H4 (cell line): ENCODE data around the gene CCR9. TPM values are rescaled to one million over a fixed set of nuclear protein-coding genes. Genes with fewer than 3 reads are reported as not detected.
"Not testable (repeated sequence)": the region's sequence is repeated elsewhere in the genome, so short reads cannot be mapped to it uniquely, and the experiment has no call there.

Experiments used
- DNase-seq: peaks from one replicate; pipeline ENCODE4 v3.0.0-alpha.2; 2015; ENCODE audit warnings: low spot score
- total RNA-seq: library from RNA; depleted of rRNA; stranded (reverse); fragments of >200 nt; shearing (Covaris generic); gene quantifications from 2 replicates; pipeline ENCODE4 v1.2.3, GENCODE V29; 2014; rRNA removed

The CCR9 gene, protein sequence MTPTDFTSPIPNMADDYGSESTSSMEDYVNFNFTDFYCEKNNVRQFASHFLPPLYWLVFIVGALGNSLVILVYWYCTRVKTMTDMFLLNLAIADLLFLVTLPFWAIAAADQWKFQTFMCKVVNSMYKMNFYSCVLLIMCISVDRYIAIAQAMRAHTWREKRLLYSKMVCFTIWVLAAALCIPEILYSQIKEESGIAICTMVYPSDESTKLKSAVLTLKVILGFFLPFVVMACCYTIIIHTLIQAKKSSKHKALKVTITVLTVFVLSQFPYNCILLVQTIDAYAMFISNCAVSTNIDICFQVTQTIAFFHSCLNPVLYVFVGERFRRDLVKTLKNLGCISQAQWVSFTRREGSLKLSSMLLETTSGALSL
- not detected in 2 replicates for total RNA-seq

DNA sequence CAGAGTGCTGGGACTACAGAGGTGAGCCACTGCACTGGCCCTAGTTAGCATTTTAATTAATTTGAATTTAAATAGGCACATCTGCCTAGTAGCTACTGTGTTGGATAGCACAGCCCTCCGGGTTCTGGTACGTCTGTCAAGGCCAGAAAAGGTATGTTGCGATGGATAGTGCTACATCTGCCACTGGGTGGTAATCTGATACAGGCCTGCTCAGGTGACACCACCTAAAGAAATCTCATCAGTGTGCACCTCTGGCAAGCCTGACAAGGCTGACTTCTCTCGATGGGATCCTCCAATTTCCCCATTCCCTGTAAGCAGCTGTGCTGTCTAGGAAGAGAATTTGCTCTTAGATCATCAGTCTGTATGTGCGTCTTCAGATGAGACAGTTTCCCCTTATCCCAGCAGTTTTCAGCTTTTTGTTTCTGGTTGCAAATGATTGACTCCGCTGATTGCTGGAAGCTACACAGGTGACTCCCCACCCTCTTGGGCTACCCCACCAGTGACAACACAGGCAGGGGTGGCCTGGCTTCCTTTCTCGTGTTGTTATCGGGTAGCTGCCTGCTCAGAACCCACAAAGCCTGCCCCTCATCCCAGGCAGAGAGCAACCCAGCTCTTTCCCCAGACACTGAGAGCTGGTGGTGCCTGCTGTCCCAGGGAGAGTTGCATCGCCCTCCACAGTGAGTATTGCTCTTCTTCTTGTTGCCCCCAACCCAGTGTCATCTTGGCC, at the start of gene CCR9:
Gene CCR9, plus strand, starts transcription at position 565 of the 727 bp plus-strand sequence. CDS start 8,391 bp downstream, outside the sequence.
- DNase-seq = no peak

DNA sequence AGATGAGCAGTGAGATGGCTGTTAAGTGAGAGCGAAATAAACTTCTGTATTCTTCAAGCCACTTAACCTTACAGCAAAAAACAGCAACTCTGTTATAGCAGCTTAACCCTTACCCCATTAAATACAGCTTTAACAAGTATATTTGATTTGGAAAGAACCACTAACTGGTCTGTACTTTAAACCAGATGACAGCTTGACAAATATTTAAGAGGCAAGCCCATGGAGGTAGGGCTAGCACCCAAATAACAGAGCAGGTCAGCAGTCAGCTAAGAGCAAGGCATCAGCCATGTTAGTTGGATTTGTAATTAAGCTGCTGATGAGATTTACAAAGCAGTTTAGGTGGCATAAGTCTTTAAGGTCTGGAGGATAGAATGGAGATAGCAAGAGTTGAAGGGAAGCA, 47.9 kb upstream of the CCR9 start:
- DNase-seq = no peak

DNA sequence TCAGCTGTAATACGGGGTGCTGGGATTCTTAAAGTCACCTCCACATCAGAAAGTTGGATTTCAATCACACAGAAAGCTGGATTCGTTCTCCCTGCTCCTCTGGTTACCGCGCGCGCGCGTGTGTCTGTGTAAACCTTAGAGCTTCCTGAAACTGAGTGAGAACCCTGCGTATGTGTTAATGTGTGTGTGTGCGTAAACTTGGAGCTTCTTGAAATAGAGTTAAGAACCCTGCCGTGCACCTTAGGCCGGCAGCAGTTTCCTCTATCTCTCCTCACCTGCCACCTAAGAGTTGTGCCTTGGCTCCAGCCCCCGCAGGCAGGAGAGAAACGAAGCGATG, 45.0 kb upstream of the CCR9 start:
- DNase-seq = no peak

DNA sequence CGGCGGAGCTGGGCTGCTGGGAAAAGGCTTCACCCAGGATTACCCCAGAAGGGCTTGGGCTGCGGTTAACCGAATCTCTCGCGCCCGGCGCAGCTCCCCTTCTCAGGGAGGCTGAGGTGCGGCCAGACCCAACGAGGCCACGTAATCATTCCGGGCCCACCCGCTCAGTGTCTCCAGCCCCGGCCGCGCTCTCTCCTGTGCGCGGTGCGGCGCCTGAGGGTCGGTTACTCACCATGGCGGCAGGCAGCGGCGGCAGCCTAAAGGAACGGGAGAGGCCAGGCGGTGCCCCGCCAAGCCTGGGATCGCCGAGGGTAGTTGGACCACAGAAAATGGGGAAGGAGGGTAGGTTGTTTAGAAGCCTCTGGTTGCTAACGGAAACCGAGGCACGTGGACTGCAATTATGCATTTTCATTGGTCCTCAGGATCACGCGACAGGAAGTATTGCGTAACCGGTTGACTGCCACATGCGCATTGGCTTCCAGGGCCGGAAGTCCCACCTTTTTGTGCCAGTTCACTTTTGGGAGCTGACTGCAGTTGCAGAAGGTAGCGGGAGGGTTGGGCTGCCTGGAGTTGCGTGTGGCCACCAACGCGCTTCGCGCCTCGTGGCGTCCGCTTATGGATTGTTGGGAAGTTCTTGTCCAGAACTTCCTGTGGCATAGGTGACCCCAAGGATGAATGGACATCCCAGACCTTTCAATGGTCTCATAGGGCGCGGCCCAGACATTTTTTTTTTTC, 44.4 kb upstream of the CCR9 start, which contains the start of gene LZTFL1:
Gene LZTFL1, minus strand, starts transcription at position 363 of the 735 bp plus-strand sequence. Its CDS starts 128 bp downstream, at position 235.
- peak; percentile 94 for DNase-seq

DNA sequence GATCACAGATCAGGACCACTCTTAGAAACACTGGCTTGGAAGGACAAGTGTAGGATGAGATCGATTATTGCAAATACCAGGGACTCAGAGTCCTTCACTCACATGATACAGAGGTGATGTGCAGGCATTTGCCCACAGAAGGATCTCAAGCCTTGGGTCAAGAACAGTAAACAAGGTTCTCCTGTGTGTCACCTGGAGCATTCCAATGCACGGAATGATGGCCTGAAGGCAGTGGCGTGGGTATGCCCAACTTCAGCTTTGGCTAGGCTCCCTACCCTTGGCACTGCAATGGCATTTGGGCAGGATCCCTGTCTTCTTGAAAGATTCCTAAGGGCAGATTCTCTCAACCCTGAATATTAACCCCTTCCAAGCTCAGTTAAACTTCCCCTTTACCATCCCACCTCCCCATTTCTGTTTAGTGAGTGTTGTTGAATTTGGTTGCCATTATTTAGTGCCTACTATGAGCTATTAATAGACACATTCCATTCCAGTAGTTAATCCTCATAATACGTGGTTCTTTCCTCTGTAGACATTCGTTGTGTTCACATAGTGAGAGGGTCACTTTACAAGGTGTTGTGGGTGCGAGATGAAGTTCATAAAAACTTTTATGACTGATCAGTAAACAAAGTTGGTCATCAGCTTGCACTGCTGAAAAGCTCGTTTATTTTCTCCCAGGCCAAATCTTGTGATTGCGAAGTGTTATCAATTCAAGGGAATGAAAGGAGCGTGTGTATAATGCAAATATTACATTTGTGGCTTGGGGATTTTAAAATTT, 43.3 kb upstream of the CCR9 start:
- DNase-seq = no peak

DNA sequence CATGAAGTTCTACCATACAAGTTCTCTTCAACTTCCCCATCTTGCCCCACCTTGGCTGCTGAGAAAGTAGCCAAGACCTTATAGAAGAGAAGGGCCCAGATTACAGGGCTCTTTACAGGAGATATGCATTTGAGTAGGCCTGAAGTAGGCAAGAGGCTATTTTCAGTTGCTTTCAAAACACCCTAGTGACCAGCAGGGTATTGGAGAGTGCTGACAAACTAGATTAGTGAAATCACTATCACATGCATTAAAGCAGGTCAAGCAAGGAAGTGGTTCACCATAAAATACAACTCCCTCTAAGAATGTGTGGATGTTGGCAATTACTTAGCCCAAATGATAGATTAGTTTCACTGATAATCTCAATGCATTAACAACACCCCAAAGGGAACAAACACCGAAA, 41.7 kb upstream of the CCR9 start:
- DNase-seq = no peak

DNA sequence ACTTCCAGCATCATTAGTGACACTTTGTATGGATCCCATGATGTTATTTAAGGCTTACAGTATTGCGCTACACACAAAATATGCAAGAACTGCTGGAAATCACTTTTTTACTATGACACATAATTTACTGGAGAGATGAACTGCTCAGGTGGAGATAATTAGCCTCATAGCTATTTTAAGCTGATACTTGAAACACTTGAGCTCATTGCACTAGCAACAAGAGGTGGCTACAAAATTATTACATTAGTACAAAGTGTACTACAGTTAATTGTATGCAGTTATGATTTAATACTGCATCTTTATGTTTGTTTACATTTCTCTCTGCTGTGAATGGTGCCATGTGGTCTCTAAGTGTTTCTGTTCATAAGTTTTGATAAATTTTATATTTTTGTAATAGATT, 38.0 kb upstream of the CCR9 start:
- DNase-seq = no peak

DNA sequence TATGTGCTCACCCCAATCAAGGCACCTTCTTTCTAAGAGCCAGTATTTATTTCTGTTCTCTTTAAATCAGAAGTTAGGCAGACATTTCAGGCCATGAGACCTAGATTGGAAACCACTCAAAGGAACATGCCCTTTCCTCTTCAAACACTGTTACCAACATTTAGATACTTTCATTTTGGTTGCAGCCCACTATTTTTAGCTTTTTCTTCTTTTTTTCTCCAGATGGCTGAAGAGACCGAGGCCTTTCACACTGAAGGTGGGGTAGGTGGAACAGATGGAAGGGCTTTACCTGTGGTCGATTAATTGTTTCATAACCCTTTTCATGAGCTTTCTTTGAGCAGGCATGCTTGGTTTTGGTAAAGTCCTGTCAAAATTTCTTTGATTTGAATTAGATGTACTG, 33.5 kb upstream of the CCR9 start:
- DNase-seq = no peak

DNA sequence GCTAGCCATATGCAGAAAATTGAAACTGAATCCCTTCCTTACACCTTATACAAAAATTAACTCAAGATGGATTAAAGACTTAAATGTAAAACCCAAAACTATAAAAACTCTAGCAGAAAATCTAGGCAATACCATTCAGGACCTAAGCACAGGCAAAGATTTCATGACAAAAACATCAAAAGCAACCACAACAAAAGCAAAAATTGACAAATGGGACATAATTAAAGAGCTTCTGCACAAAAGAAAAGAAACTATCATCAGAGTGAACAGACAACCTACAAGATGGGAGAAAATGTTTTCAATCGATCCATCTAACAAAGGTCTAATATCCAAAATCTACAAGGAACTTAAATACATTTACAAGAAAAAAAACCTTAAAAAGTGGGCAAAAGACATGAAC, 30.0 kb upstream of the CCR9 start:
- not testable (repeated sequence) for DNase-seq

DNA sequence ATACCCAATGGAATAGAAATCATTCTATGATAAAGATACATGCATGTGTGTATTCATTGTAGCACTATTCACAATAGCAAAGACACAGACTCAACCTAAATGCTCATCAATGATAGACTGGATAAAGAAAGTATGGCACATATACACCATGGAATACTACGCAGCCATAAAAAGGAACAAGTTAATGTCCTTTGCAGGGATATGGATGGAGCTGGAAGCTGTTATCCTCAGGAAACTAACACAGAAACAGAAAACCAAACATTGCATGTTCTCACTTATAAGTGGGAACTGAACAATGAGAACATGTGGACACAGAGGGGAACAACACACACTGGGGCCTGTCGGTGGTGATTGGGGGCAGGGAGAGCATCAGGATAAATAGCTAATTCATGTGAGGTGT, 29.3 kb upstream of the CCR9 start:
- DNase-seq = not testable (repeated sequence)

DNA sequence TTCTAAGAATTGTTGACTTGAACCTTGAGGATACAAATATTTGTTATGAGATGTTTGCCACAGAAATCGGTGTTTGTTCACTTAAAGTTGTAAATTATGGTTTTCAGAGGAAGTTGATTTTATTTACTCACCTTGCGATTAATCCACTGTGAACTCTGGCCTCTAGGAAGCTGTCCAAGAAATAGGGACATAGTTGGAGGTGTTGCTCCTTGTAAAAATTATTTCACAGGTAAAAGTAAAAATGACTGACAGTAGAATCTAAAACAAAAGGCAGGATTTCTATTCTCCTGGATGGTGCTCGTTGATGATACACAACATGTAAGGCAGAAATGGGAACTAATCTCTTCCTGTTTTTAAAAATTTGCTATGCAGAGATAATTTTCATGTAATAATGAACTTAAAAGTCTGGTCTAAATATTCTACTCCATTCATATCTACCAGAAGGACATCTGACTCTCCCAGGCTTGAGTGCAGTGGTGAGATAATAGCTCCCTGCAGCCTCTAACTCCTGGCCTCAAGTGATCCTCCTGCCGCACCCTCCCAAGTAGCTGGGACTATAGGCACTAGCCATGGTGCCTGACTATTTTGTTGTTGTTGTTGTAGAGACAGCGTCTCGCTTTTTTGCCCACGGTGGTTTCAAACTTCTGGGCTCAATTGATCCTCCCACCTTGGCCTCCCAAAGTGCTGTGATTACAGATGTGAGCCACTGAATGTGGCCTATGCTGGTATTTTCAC, 27.4 kb upstream of the CCR9 start:
- no peak for DNase-seq

DNA sequence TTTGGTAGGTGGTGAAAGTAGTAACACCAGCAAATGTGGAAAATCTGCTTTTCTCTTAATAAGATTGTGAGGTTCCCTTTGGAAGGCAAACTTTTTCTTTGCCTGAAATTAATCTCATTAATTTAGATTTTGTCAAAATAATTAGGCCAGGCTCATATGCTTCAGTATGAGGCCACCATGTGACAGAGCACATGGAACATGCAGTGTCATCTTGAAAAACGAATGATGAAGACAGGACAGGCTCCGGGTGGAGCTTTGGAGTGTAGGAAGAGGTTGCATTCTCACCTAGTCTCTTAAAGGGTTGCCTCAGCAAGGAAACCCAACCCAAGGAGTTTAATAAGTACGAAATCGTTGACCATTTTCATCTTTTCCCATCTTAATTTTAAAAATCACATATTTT, 25.9 kb upstream of the CCR9 start:
- DNase-seq = no peak

DNA sequence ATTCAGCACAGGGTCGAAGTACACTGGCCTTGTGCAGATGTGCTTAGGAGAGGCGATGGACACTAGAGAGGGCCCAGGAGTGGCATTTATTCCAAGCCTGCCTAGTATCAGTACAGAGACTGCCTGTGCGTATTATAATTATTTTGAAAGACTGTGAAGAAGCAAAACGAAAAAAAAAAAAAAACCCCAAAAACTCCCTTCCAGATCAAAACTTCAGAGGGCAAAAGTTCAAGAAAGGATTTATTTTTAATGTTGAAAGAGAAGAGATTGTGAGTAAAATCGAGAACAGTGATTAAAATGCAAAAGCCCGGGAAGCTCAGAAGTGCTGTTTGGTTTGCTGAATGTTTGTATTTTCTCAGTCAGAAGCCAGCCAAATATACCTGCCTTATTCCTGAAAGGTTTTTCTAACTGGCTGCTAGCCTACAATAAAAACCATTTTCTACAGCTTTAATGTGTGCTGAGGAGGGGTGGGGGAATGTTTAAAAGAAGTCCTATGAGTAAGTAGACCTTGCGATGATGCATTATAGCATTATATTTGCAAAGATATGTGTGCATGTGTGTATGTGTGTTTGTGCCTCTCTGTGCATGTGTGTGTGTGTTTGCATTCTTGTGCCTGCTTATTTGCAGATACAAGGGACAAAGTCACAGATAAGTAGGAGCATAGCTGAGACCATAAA, 25.2 kb upstream of the CCR9 start:
- DNase-seq = no peak

DNA sequence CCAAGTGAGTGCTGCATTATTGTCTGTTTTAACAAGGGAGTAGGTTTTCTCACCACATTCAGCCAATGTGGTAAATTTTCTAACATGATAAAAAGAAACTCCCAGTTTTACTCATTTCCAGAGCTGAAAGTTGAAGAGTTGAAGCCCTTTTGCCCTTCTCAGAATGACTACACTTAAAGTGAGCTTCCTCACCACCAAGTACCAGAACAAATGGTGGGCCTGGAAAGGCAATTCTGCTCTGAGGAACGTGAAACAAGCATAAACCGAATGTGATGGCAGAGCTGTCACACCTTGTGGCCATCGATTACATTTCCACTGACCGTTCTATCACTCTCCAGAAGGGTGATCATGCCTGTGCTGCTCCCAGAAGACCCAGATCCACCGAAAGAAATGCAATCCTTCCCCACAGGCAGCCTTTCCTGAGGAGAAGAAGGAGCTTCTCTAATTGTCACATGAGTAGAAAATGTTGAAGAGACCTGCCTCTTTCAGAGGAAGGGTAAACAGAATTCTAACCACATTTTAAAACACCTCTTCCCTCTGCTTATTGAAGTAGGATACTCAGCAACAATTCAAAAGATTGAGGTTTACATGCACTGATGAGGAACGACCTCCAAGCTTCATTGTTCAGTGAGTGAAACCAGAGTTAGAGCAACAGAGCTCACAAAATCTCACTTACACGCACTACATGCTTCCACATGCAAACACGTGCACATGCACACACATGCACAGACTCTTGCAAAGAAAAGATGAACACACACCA, 21.4 kb upstream of the CCR9 start:
- DNase-seq = no peak

DNA sequence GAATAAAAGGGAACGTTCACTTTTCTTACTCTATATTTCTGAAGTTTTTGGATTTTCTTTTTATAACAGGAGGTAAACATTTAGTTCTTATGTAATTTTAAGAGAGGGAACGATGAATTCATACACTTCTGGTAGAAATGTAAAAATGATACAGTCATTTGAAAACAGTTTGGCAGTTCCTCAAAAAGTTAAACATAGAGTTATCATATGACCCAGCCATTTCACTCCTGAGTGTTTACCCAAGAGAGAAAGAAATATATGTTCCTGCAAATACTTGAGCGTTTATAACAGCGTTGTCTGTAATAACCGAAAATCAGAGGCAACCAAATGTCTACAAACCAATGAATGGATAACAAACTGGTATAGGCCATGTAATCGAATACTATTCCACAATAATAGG, 20.8 kb upstream of the CCR9 start:
- DNase-seq = no peak

DNA sequence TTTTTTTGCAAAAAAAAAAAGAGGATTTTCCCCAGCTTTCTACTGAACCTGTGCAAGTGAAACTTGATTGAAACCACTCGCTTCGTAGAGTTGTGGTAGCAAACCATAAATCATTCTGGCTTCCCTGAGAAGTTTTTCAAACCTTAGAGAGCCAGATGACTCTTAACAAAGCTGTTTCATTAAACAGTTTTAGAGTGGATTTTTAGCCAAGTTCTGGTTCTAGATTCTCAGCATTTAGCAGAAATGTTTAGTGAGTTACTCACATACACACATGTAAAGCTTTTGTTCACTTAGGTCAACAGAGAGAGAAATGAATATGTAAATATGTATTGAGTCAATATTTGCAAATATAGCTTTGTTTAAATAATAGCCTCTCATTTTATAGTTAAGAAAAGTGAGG, 18.1 kb upstream of the CCR9 start:
- no peak for DNase-seq

DNA sequence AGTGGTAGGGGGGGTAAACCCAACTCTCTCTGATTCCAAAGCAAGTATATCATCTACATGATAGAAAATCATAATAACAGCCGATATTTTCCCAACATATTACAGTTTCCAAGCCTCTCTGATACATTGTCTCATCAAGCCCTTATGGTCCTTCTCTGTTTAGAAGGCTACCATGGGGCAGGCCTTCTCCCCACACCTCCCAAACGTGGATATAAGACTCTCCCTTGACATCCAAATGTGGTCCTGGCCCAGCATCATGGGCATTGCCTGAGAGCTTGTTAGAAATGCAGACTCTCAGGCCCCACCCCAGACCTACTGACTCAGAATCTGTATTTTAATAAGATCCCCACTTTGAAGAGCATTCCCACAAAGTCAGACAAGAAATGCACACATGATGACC, 17.7 kb upstream of the CCR9 start:
- no peak for DNase-seq

DNA sequence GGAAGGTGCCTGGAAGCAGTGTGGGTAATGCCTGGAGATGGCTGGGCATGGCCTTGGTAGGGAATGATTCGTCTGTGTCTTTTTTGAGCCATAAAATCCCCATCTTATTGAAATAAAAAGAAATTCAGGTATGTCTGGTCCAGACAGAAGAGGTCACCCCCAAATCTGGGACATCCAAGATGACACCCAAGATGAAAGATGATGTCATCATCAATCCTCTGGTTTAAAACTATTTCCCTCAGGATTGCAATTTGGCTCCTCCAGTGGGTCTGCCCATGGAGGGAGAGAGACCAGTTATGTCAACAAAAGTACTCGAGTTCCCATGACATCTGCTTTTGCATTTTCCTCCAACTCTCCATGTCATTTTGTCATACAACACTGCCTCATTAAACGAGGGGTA, 16.7 kb upstream of the CCR9 start:
- DNase-seq = no peak

DNA sequence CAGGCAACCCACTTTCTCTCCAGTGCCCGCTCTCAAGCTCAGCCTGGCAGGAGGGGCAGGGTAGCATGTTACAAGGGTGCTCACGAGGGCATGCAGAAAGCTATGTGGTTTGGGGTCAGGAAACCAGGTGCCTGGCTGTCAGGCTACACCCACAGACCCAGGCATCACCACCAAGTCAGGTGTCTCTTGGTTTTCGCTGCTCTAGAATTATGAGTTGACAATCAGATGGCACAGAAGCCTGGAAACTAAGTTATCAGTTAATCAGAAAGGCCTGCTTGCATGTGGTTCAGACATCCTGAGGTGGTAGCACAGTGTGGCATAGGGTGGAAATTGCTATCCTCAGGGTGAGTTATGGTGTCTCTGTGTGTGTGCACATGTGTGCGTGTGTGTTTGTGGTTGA, 16.2 kb upstream of the CCR9 start:
- DNase-seq = no peak

DNA sequence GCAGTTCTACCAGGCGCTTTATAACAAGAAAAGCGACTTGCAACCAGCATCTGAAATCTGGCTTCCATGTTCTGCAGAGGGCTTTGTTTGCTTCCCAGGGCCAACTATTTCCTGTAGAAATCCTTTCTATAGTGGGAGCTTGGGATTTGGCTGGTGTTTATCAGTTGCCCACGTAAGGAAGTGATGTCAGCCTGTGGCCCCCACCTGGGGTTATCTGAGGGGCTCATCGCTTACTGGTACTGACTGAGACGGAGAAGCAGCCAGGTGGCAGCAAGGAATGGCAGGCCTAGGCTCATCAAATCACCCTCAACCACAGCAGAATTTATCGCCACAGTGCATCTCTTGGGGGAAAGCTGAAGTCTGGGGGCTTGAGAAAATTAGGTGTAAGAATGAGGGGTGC, 14.6 kb upstream of the CCR9 start:
- DNase-seq = no peak
